ENCODE results near the gene PKN2. TPM values are rescaled to one million over a fixed set of nuclear protein-coding genes. Genes with fewer than 3 reads are reported as not detected.

The PKN2 gene
- total RNA-seq, result 25.4 and 59.0 TPM in 2 replicates

DNA sequence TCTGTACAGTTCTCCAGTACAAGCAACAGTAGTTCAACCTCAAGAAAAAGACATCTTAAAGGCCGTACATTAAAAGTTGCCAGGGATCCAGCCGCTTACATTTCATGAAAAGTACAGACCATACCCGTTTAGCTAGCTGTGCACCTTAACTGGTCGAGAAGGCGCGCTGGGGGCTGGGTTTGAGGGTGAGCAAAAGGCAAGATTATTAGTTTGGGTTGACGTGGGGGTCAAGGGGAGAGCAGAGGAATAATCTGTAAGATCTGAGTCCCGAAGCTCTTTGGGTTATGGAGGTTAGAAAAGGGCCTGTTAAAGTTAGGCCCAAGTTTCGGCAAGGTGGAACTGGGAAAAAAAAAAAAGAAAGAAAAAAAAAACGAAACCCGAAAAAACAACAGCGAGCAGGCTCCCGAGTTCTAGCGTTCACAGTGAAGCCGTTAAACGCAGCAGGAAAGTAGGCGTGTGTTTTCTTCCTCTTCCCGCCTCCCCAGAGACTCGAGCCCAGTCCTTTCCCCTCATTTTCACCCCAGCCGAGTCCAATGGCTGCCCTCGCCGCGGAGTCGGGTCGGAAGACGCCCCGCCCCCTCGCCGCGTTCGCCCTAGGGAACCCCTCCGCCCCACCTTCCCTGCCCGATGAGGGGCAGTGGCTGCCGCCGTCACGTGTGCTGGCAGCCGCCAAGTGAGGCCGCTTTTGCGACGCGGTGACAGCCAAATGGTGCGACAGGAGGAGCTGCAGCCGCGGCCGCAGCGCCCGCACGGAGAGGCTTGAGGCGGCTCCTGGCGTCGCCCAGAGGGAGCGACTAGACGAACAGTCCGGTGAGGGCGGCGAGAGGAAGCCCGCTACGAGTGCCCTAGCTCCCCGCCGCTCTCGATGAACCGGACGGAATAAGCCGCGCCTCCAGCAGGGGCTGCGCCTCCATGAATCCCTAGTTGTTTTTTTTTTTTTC is at the start of gene PKN2:
Gene PKN2, plus strand, starts transcription at position 733 of the 941 bp plus-strand sequence. CDS start 308 bp downstream, outside the sequence.
- peak; percentile 90 for DNase-seq (ENCODE audit: low read depth)

DNA sequence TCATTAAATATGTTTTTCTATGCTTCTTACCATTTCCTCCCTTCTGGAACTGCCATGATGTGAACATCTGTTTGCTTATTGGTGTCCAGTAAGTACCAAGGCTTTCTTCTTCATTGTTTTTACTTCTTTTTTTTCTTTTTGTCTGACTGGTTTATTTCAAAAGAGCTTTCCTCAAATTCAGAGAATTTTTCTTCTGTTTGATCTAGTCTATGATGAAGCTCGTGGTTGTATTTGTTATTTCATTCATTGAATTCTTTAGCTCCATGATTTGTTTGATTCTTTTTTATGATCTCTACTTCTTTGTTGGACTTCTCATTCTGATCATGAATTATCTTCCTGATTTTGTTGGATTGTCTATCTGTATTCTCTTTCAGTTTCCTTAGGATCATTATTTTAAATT is 49.5 kb upstream of the PKN2 start:
- no peak for DNase-seq (ENCODE audit: low read depth)

DNA sequence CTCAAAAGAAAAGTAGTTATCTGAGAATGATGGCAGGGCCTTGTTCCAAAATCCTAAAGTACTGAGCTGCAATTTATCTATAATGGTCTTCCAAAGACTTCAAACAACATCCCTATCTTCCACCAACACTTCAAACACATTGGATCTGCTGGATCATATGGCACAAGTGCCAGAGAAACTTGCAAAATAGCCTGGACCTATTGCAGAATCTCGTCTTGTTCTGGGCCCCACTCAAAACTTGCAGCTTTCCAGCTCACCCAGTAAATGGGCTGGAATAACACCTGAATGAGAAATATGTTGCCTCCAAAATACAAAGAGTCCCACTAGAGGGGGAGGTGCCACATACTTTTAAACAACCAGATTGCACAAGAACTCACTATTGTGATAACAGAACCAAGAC is 44.0 kb upstream of the PKN2 start:
- DNase-seq (ENCODE audit: low read depth), result no peak

- DNase-seq (ENCODE audit: low read depth), result no peak
Observed at GRCh38 chr1:88645886-88646285, 38.2 kb upstream of the PKN2 start.

GRCh38 chr1:88646476-88647248 is 37.4 kb upstream of the PKN2 start:
- no peak for DNase-seq (ENCODE audit: low read depth)

DNA sequence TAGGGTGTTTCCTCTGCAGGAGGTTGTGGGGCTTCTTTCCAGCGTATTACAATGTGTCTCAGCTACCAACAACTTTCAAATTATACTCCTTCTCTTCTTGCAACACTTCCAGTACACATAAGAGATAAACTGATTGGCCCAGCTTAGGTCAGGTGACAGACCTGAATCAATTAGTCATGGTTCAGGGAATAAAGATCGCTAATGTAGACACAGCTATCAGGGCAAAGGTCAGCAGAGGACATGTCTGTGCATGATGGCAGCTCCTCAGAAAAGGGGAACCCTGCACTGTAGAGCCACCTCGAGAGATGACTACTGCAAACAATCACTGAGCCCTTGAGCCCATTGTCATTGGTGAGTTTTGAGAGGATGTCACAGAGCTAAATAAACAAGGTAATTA is 36.8 kb upstream of the PKN2 start:
- DNase-seq (ENCODE audit: low read depth), result peak; percentile 19

GRCh38 chr1:88647749-88648415 is 36.2 kb upstream of the PKN2 start:
- no peak for DNase-seq (ENCODE audit: low read depth)

- no peak for DNase-seq (ENCODE audit: low read depth)
Observed at GRCh38 chr1:88648706-88649105, 35.4 kb upstream of the PKN2 start.

GRCh38 chr1:88649932-88650331 is 34.1 kb upstream of the PKN2 start:
- DNase-seq (ENCODE audit: low read depth), result no peak

- DNase-seq (ENCODE audit: low read depth), result peak; percentile 34
Observed at GRCh38 chr1:88650676-88651418, 33.2 kb upstream of the PKN2 start.

DNA sequence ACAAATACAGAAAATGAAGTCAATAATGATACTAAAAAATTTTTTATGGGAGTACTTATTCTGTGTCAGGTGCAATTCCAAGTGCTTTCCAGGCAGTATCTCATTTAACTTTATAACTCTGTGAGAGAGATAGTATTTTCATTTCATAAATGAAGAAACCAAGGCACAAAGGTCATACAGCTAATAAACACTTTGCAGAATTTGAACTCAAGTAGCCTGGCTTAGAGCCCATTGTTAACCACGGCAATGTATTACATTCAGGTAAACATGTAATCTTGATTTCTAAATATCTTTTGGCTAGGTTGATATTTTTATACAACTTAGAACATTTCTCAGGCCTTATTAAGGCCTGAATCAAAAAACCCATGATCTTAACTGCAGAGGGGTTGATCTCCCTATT is 28.9 kb upstream of the PKN2 start:
- DNase-seq (ENCODE audit: low read depth), result no peak

DNA sequence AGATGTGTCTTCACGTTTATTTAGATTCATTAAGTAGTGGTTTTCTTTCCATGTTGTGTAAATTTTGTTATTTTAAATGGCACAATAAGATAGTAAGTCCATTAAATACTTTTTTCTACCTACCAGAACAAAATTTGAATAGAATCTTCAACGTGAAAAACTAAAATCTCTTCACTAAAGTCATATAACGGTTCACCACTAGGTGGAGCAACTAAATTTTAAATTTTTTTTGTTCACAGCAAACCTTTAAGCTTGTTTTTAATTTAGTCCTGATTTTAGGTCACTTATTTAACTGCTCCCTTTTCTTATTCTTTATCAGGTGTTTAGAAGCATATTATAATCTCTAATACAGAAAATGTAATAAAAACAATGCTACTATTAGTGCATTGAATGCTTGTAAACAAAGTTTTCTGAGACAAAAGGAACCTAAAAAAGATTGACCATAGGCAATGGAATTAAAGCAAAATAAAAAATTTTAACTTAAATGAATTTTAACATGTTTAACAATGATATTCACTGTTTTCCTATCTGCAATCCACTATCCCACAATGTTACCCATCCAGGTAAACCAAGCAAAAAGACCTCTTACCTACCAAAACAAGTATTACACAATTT is 28.3 kb upstream of the PKN2 start:
- DNase-seq (ENCODE audit: low read depth), result peak; percentile 40

GRCh38 chr1:88658419-88658818 is 25.7 kb upstream of the PKN2 start:
- DNase-seq (ENCODE audit: low read depth), result no peak

DNA sequence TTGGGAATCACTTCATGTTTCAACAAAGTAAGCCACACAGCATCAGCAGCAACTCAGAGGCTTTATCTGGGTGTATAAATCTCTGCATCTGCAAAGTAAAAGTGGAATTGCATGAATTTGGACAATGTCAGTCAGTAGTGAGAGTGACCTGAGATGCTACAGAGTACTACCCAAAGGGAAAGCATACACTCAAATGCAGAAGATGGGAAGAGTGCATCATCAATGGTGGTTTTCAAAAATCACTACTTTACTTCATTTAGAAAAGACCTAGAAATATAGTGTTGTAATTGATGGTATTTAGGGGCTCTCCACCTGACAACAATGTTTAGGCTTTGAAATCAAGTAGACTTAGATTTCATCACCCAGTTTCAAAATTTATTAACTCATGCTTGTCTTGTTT is 24.5 kb upstream of the PKN2 start:
- DNase-seq (ENCODE audit: low read depth), result no peak

- DNase-seq (ENCODE audit: low read depth), result peak; percentile 6
Observed at GRCh38 chr1:88661188-88661587, 22.9 kb upstream of the PKN2 start.

DNA sequence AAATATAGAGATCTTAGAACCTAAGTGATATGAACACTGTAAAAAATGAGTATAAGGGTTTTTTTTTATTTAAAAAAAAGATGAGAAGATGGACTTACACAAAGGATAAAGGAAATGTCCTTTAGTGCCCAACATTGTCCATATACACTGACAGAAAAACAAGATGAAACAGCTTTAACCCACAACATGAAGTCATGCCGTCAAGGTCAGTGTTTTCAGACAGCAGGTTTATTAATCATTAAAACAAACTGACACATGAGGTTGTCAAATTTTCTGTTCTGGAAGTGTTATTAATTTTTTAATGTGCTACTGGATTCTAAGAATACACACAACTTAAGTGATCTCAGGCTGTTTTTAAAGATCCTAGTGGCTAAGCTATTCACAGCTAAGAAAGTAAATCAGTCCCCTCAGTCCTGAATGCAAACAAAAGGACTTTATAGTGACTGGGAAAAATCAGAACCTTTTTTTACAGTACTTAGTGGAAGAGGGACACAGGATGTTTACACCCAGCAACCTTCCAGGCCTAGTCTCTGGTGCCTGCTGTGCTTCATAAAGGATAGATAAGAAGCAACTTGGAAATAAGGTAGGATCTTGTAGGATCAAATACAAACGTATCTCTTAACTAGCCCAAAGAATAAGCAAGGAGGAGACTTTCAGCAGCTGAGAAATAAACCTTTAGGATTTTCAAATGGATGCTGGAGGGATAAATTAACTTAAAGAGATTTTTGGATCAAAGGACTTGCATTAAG is 21.9 kb upstream of the PKN2 start:
- DNase-seq (ENCODE audit: low read depth), result peak; percentile 18

DNA sequence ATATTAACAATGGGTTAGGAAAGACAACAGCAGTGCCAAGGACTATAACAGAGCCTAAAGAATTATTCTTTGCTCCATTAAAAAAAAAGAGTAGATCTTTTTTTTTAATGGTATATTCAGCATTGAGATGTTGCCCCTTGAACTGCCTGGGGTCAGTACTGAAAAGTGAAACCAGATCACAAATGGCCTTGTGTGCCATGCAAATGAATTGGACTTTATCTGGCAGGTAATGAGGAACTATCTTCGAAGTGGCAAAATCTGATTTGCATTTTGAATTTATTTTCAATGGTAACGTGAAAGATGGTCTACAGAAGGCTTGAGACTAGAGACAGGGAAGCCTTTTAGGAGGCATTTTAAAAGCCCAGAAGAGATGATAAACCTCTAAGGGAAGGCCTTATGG is 21.4 kb upstream of the PKN2 start:
- no peak for DNase-seq (ENCODE audit: low read depth)

DNA sequence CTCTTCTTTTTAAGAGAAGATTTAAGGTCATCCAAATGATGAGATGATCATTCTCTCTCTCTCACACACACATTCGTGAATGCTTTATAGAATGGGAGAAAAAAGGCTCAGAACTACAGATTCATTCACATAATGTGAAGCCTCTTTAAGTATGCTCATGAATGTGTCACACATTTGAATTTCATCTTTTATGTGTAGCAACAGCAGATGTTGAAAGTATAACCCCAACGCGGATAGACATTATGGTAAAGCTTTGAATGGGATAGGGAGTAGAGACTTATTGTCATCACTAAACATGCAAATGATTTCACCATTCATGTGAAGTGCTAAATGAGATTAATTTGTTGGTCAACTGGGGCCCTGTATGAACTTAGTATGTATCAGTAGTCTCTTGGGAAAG is 15.7 kb upstream of the PKN2 start:
- no peak for DNase-seq (ENCODE audit: low read depth)

GRCh38 chr1:88670462-88670861 is 13.6 kb upstream of the PKN2 start:
- DNase-seq (ENCODE audit: low read depth), result no peak

DNA sequence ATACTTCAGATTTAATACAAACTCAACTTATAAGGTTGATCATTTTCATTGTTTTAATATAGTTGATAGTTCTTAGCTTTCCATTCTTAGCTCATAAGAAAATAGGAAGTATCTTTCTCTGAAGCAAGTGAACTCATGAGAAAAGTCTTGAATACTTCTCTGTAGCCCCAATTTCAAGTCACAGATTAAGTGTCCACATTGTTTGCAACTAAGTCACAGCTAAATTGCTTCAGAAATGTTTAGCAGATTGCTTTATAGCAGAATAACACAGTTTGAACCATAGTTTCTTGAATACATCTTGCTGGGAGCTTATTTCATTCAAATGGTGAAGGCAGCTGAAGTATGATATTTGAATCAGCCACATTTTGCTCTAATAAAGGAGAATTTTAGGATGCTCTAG is 10.6 kb upstream of the PKN2 start:
- no peak for DNase-seq (ENCODE audit: low read depth)
